ENCODE results near the gene TUBB4A.
"Not testable (repeated sequence)": the region's sequence is repeated elsewhere in the genome, so short reads cannot be mapped to it uniquely, and the experiment has no call there.

The TUBB4A gene

GRCh38 chr19:6514089-6514488, 12.0 kb upstream of the TUBB4A start:
- TF ChIP-seq, protein P1, sequence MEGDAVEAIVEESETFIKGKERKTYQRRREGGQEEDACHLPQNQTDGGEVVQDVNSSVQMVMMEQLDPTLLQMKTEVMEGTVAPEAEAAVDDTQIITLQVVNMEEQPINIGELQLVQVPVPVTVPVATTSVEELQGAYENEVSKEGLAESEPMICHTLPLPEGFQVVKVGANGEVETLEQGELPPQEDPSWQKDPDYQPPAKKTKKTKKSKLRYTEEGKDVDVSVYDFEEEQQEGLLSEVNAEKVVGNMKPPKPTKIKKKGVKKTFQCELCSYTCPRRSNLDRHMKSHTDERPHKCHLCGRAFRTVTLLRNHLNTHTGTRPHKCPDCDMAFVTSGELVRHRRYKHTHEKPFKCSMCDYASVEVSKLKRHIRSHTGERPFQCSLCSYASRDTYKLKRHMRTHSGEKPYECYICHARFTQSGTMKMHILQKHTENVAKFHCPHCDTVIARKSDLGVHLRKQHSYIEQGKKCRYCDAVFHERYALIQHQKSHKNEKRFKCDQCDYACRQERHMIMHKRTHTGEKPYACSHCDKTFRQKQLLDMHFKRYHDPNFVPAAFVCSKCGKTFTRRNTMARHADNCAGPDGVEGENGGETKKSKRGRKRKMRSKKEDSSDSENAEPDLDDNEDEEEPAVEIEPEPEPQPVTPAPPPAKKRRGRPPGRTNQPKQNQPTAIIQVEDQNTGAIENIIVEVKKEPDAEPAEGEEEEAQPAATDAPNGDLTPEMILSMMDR (IDR thresholded peaks at IDR 0.05; ENCODE audit: low read depth, low read length) = no peak
- DNase-seq (ENCODE audit: extremely low read depth, low read depth) = no peak

DNA sequence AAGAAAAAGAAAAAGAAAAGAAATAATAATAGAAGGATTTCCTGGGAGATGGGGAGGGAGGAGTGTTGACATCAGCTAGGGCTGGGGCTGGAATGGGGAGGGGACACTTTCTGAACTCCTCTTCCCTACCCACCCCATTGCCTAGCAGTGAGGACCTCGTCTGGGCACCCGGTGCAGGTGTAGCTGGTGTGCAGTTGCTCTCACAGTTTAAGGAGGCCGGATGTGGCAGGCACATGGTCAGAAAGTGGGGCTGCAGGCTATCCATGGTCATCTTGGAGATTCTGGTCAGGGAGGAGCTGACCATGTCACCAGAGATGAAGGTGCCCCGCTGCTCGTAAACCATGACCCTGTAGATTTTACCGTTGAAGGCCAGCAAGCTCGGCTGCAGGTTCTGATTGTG, 8.5 kb upstream of the TUBB4A start:
- DNase-seq (ENCODE audit: extremely low read depth, low read depth) = no peak
- TF ChIP-seq, protein P1 (IDR thresholded peaks at IDR 0.05; ENCODE audit: low read depth, low read length) = no peak

DNA sequence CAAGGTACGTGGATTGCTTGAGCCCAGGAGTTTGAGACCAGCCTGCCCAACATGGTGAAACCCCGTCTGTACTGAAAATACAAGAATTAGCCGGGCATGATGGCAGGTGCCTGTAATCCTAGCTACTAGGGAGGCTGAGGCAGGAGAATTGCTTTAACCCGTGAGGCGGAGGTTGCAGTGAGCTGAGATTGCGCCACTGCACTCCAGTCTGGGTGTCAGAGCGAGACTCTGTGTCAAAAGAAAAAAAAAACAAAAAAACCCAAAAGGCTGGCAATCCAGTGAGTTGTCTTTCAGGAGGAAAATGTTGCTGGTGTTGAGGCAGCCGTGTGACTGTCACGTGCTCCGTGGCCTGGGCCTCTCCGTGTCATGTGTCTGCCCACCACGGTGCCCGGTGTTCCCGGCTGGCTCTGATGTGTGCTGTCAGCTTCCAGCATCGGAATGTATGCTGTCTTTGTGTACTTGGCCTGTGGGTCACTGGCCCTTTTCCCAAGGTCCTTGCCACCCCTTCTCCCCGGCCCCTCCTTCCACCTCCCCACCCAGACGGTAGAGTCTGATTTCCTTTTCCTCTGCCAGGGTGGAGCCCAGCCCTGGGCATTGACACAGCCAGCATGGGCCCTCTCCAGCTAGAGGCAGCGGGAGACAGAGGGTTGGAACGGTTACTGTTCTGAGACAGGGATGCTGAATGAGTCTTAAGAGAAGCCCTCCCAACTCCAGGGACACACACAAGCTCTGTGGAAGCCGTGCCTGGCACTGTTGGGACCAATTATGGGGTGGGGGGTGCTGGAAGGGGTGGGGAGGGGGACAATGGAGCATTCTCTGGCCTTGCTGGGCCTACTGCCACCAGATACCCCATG, 7.2 kb upstream of the TUBB4A start:
- TF ChIP-seq, protein P1 (IDR thresholded peaks at IDR 0.05; ENCODE audit: low read depth, low read length) = no peak

GRCh38 chr19:6508028-6508771, 6.1 kb upstream of the TUBB4A start:
- not testable (repeated sequence) for DNase-seq (ENCODE audit: extremely low read depth, low read depth)

More for the DNA sequence above, 7.2 kb upstream of the TUBB4A start:
- no peak for DNase-seq (ENCODE audit: extremely low read depth, low read depth)

- no peak for DNase-seq (ENCODE audit: extremely low read depth, low read depth)
- TF ChIP-seq, protein P1 (IDR thresholded peaks at IDR 0.05; ENCODE audit: low read depth, low read length) = no peak
Observed at GRCh38 chr19:6503407-6504201, 1.5 kb upstream of the TUBB4A start.

GRCh38 chr19:6500837-6501739, 1.0 kb downstream of the TUBB4A start:
- no peak for DNase-seq (ENCODE audit: extremely low read depth, low read depth)

More at GRCh38 chr19:6500837-6501739, 1.0 kb downstream of the TUBB4A start:
- TF ChIP-seq, protein P1 (IDR thresholded peaks at IDR 0.05; ENCODE audit: low read depth, low read length) = no peak

All from AG09319 (cell line).